Measurements from ENCODE around the gene TMTC3.
"Not testable (repeated sequence)": the region's sequence is repeated elsewhere in the genome, so short reads cannot be mapped to it uniquely, and the experiment has no call there.

Gene TMTC3

DNA sequence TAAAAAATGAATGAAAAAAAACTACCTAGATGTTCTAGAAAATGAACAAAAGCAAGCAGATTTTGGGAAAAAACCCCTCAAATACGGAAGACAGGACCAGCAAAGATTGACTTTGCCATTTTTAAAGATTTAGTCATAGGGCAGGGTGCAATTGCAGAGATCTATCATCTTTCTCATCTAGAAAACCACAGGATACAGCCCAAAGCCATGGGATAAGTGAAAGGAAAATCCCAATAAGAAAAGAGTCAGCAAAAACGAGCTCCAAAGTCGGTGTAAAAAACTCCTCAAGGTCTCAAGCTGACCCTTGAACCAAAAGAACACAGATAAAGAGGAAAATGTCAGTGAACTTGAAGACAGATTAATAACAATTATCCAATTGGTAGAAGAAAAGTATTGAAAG is 28.2 kb upstream of the TMTC3 start:
- Histone ChIP-seq H3K18ac (ENCODE audit: low read length) (no peak overlapping the region), H3K79me1 (ENCODE audit: low read length) (no peaks in the 10 kb centered on the region), H3K4me1 (ENCODE audit: control insufficient read depth, low read depth, low read length) (no peaks in the 10 kb centered on the region), H2BK120ac (ENCODE audit: low read depth, low read length) (no peak overlapping the region), H3K79me2 (ENCODE audit: control insufficient read depth, insufficient read depth, low read length) (no peaks in the 10 kb centered on the region), H3K4me2 (ENCODE audit: low read length) (no peak overlapping the region), H4K8ac (ENCODE audit: low read depth, low read length) (no peak overlapping the region), H3K27ac (ENCODE audit: low read depth, low read length) (no peak overlapping the region), H2AK5ac (ENCODE audit: low read length) (no peak overlapping the region), H2BK15ac (replicated peaks; ENCODE audit: low read depth) (no peak overlapping the region), H4K5ac (ENCODE audit: low read length) (no peak overlapping the region), H2BK5ac (ENCODE audit: low read length) (no peak overlapping the region), H3K9ac (ENCODE audit: low read length) (no peak overlapping the region), H3K4ac (ENCODE audit: low read depth, low read length) (no peak overlapping the region), H3K56ac (ENCODE audit: low read length) (no peak overlapping the region), H3K27me3 (ENCODE audit: insufficient read depth, low read length, poor library complexity) (no peaks in the 10 kb centered on the region), H3K4me3 (ENCODE audit: low read length) (no peak overlapping the region), H3K23ac (ENCODE audit: low read length) (no peak overlapping the region), H3K36me3 (ENCODE audit: control insufficient read depth, insufficient read depth, low read length) (no peaks in the 10 kb centered on the region)
- DNase-seq, result no peak
- no CpG with 5 or more reads among the region's 3 CpGs for WGBS (ENCODE audit: extremely low coverage, insufficient coverage, low lambda C conversion rate)

DNA sequence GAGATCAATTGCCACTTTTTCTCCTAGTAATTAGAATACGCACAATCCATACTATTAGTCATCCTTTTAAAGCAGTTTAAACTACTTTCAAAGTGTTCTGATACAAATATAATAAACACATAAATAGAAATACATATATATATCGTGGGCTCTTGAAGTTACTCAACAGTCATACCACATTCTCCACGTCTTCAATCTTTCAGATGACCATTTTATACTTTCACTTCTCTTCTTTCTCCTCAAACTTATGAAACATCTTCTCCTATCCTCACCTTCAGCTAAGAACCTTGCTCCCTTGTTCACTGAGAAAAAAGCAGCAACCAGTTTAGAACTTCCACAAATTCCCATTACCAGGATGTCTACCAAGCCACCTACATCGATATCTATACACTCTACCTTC is 19.4 kb upstream of the TMTC3 start:
- Histone ChIP-seq H2BK120ac (ENCODE audit: low read depth, low read length) (no peak overlapping the region), H3K23ac (ENCODE audit: low read length) (no peak overlapping the region), H3K4me3 (ENCODE audit: low read length) (no peak overlapping the region), H3K4me1 (ENCODE audit: control insufficient read depth, low read depth, low read length) (no peaks in the 10 kb centered on the region), H2AK5ac (ENCODE audit: low read length) (no peak overlapping the region), H3K27ac (ENCODE audit: low read depth, low read length) (no peak overlapping the region), H3K79me2 (ENCODE audit: control insufficient read depth, insufficient read depth, low read length) (no peaks in the 10 kb centered on the region), H3K4me2 (ENCODE audit: low read length) (no peak overlapping the region), H3K36me3 (ENCODE audit: control insufficient read depth, insufficient read depth, low read length) (no peaks in the 10 kb centered on the region), H3K56ac (ENCODE audit: low read length) (no peak overlapping the region), H4K8ac (ENCODE audit: low read depth, low read length) (no peak overlapping the region), H2BK15ac (replicated peaks; ENCODE audit: low read depth) (no peak overlapping the region), H2BK5ac (ENCODE audit: low read length) (no peak overlapping the region), H3K18ac (ENCODE audit: low read length) (no peak overlapping the region), H3K79me1 (ENCODE audit: low read length) (no peaks in the 10 kb centered on the region), H3K4ac (ENCODE audit: low read depth, low read length) (no peak overlapping the region), H4K5ac (ENCODE audit: low read length) (no peak overlapping the region), H3K27me3 (ENCODE audit: insufficient read depth, low read length, poor library complexity) (no peaks in the 10 kb centered on the region), H3K9ac (ENCODE audit: low read length) (no peak overlapping the region)
- DNase-seq, result no peak
- 100% methylated on average over 1 of the region's 4 CpGs for WGBS (ENCODE audit: extremely low coverage, insufficient coverage, low lambda C conversion rate)

DNA sequence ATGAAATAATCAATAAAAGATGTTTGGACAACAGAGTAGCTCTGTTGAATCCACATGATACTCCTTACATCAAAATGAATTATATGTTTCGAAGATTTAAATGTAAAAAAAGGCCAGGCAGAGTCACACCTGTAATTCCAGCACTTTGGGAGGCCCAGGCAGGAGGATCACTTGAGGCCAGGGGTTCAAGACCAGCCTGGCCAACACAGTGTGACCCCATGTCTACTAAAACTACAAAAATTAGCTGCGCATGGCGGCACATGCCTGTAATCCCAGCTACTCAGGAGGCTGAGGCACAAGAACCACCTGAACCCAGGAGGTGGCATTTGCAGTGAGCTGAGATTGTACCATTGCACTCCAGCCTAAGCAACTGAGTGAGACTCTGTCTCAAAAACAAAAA is 15.0 kb upstream of the TMTC3 start:
- DNase-seq, result no peak
- Histone ChIP-seq H2AK5ac (ENCODE audit: low read length) (no peak overlapping the region), H2BK15ac (replicated peaks; ENCODE audit: low read depth) (no peak overlapping the region), H3K36me3 (ENCODE audit: control insufficient read depth, insufficient read depth, low read length) (no peaks in the 10 kb centered on the region), H3K56ac (ENCODE audit: low read length) (no peak overlapping the region), H3K27me3 (ENCODE audit: insufficient read depth, low read length, poor library complexity) (no peaks in the 10 kb centered on the region), H3K4me3 (ENCODE audit: low read length) (no peak overlapping the region), H3K27ac (ENCODE audit: low read depth, low read length) (no peak overlapping the region), H3K9ac (ENCODE audit: low read length) (no peak overlapping the region), H3K4ac (ENCODE audit: low read depth, low read length) (no peak overlapping the region), H2BK5ac (ENCODE audit: low read length) (no peak overlapping the region), H3K79me1 (ENCODE audit: low read length) (no peaks in the 10 kb centered on the region), H3K18ac (ENCODE audit: low read length) (no peak overlapping the region), H3K23ac (ENCODE audit: low read length) (no peak overlapping the region), H3K4me2 (ENCODE audit: low read length) (no peak overlapping the region), H3K79me2 (ENCODE audit: control insufficient read depth, insufficient read depth, low read length) (no peaks in the 10 kb centered on the region), H4K8ac (ENCODE audit: low read depth, low read length) (no peak overlapping the region), H4K5ac (ENCODE audit: low read length) (no peak overlapping the region), H2BK120ac (ENCODE audit: low read depth, low read length) (no peak overlapping the region), H3K4me1 (ENCODE audit: control insufficient read depth, low read depth, low read length) (no peaks in the 10 kb centered on the region)
- WGBS (ENCODE audit: extremely low coverage, insufficient coverage, low lambda C conversion rate), result no CpG with 5 or more reads among the region's 3 CpGs

DNA sequence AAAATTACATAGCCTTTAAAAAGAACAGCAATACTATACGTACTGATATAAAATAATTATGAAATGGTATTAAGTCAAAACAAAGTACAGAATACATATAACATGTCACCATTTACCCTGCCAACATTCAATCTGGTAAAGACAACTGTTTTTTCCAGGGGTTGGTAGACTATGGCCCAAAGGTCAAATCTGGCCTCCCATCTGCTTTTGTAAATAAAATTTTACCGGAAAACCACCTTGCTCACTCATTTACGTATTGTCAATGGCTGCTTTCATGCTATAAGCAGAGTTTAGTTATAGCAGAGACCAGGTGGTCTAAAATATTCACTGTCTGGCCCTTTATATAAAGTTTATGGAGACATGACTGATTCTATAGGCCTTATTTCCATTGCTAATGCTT is 14.3 kb upstream of the TMTC3 start:
- no peak overlapping the region for H3K56ac ChIP-seq (ENCODE audit: low read length)
- no peak overlapping the region for H3K9ac ChIP-seq (ENCODE audit: low read length)
- H4K8ac ChIP-seq (ENCODE audit: low read depth, low read length), result no peak overlapping the region
- H3K4me1 ChIP-seq (ENCODE audit: control insufficient read depth, low read depth, low read length), result no peaks in the 10 kb centered on the region
- no peak overlapping the region for H3K18ac ChIP-seq (ENCODE audit: low read length)
- DNase-seq, result no peak
- no peak overlapping the region for H2BK5ac ChIP-seq (ENCODE audit: low read length)
- H3K79me1 ChIP-seq (ENCODE audit: low read length), result no peaks in the 10 kb centered on the region
- H2AK5ac ChIP-seq (ENCODE audit: low read length), result no peak overlapping the region
- H2BK15ac ChIP-seq (replicated peaks; ENCODE audit: low read depth), result no peak overlapping the region
- no peak overlapping the region for H3K4me3 ChIP-seq (ENCODE audit: low read length)
- no peak overlapping the region for H2BK120ac ChIP-seq (ENCODE audit: low read depth, low read length)
- H3K4ac ChIP-seq (ENCODE audit: low read depth, low read length), result no peak overlapping the region
- no peak overlapping the region for H3K4me2 ChIP-seq (ENCODE audit: low read length)
- WGBS (ENCODE audit: extremely low coverage, insufficient coverage, low lambda C conversion rate), result 100% methylated on average over 1 of the region's 3 CpGs
- no peaks in the 10 kb centered on the region for H3K36me3 ChIP-seq (ENCODE audit: control insufficient read depth, insufficient read depth, low read length)
- H3K79me2 ChIP-seq (ENCODE audit: control insufficient read depth, insufficient read depth, low read length), result no peaks in the 10 kb centered on the region
- H3K27me3 ChIP-seq (ENCODE audit: insufficient read depth, low read length, poor library complexity), result no peaks in the 10 kb centered on the region
- no peak overlapping the region for H4K5ac ChIP-seq (ENCODE audit: low read length)
- no peak overlapping the region for H3K23ac ChIP-seq (ENCODE audit: low read length)
- no peak overlapping the region for H3K27ac ChIP-seq (ENCODE audit: low read depth, low read length)

DNA sequence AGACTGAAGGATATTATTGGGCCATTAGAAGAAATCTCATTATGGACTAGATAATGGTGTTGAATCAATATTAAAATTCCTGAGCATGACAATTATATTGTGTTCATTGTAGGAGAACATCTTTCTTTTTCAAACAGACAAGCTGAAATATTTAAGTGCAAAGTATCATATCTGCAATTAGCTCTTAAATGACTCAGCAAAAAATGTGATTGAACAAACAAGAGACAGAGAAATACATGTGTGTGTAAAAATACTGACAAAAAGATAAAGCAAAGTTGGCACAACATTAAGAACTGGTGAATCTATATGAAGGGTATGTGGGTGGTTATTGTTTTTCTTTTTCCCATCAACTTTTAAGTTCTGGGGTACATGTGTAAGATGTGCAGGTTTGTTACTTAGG is 9.7 kb upstream of the TMTC3 start:
- no peak overlapping the region for H3K4ac ChIP-seq (ENCODE audit: low read depth, low read length)
- no peak overlapping the region for H4K8ac ChIP-seq (ENCODE audit: low read depth, low read length)
- H2BK15ac ChIP-seq (replicated peaks; ENCODE audit: low read depth), result no peak overlapping the region
- no peak overlapping the region for H4K5ac ChIP-seq (ENCODE audit: low read length)
- H3K4me3 ChIP-seq (ENCODE audit: low read length), result no peak overlapping the region
- no peak overlapping the region for H3K9ac ChIP-seq (ENCODE audit: low read length)
- no peaks in the 10 kb centered on the region for H3K27me3 ChIP-seq (ENCODE audit: insufficient read depth, low read length, poor library complexity)
- DNase-seq, result no peak
- H2BK120ac ChIP-seq (ENCODE audit: low read depth, low read length), result no peak overlapping the region
- H3K56ac ChIP-seq (ENCODE audit: low read length), result no peak overlapping the region
- no peak overlapping the region for H3K4me2 ChIP-seq (ENCODE audit: low read length)
- no peaks in the 10 kb centered on the region for H3K79me1 ChIP-seq (ENCODE audit: low read length)
- no peak overlapping the region for H3K23ac ChIP-seq (ENCODE audit: low read length)
- no peaks in the 10 kb centered on the region for H3K79me2 ChIP-seq (ENCODE audit: control insufficient read depth, insufficient read depth, low read length)
- H3K18ac ChIP-seq (ENCODE audit: low read length), result no peak overlapping the region
- no peaks in the 10 kb centered on the region for H3K36me3 ChIP-seq (ENCODE audit: control insufficient read depth, insufficient read depth, low read length)
- H2BK5ac ChIP-seq (ENCODE audit: low read length), result no peak overlapping the region
- H3K27ac ChIP-seq (ENCODE audit: low read depth, low read length), result no peak overlapping the region
- no peaks in the 10 kb centered on the region for H3K4me1 ChIP-seq (ENCODE audit: control insufficient read depth, low read depth, low read length)
- H2AK5ac ChIP-seq (ENCODE audit: low read length), result no peak overlapping the region

DNA sequence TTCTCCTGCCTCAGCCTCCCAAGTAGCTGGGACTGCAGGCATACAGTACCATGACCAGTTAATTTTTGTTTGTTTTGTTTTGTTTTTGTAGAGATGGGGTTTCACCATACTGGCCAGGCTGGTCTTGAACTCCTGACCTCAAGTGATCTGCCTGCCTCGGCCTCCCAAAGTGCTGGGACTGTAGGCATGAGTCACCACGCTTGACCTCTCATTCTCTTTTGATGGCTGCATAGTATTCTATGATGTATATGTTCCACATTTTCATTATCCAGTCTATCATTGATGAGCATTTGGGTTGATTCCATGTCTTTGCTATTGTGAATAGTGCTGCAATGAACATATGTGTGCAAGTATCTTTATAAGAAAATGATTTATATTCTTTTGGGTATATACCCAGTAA is 8.9 kb upstream of the TMTC3 start:
- H2BK120ac ChIP-seq (ENCODE audit: low read depth, low read length); H3K27ac ChIP-seq (ENCODE audit: low read depth, low read length); H3K56ac ChIP-seq (ENCODE audit: low read length); H4K5ac ChIP-seq (ENCODE audit: low read length); H4K8ac ChIP-seq (ENCODE audit: low read depth, low read length); H3K36me3 ChIP-seq (ENCODE audit: control insufficient read depth, insufficient read depth, low read length); H3K4me2 ChIP-seq (ENCODE audit: low read length); DNase-seq; H3K27me3 ChIP-seq (ENCODE audit: insufficient read depth, low read length, poor library complexity); H3K4me1 ChIP-seq (ENCODE audit: control insufficient read depth, low read depth, low read length); H3K18ac ChIP-seq (ENCODE audit: low read length); H3K4me3 ChIP-seq (ENCODE audit: low read length); H2BK5ac ChIP-seq (ENCODE audit: low read length); H3K4ac ChIP-seq (ENCODE audit: low read depth, low read length); H2BK15ac ChIP-seq (replicated peaks; ENCODE audit: low read depth); H2AK5ac ChIP-seq (ENCODE audit: low read length); H3K23ac ChIP-seq (ENCODE audit: low read length); H3K9ac ChIP-seq (ENCODE audit: low read length); H3K79me2 ChIP-seq (ENCODE audit: control insufficient read depth, insufficient read depth, low read length); H3K79me1 ChIP-seq (ENCODE audit: low read length): not testable (repeated sequence)
- WGBS (ENCODE audit: extremely low coverage, insufficient coverage, low lambda C conversion rate), result no CpG with 5 or more reads among the region's 2 CpGs

All from mesendoderm (in vitro differentiated cells).